Measurements from ENCODE around the gene PPA2.

DNA sequence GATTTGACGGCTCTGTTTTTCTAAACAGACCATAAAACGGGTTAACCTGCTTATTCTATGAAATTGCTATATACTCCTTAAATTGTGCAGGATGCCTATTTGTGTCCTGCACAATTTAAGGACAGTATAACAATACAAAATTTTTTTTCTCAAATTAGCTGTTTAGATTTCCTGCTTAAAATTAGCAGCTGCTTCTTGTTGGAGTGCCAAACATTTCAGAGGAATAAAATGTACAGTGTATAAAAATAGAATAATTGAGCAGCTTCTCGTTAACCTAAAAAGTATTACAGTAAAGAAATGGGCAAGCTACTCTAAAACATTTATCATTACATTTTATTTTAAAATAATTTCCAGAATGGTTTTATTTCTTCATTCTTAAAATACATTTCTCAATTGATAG, 100.5 kb downstream of the PPA2 start:
- TF ChIP-seq POLR2AphosphoS5 (IDR thresholded peaks at IDR 0.05; ENCODE audit: low read depth, low read length) (no peak), TCF7L2 (IDR thresholded peaks at IDR 0.05; ENCODE audit: low read depth, low read length) (no peak), SIN3A (IDR thresholded peaks at IDR 0.05; ENCODE audit: borderline replicate concordance, insufficient read depth, low read depth, low read length) (no peak)
- TF ChIP-seq, protein P1, sequence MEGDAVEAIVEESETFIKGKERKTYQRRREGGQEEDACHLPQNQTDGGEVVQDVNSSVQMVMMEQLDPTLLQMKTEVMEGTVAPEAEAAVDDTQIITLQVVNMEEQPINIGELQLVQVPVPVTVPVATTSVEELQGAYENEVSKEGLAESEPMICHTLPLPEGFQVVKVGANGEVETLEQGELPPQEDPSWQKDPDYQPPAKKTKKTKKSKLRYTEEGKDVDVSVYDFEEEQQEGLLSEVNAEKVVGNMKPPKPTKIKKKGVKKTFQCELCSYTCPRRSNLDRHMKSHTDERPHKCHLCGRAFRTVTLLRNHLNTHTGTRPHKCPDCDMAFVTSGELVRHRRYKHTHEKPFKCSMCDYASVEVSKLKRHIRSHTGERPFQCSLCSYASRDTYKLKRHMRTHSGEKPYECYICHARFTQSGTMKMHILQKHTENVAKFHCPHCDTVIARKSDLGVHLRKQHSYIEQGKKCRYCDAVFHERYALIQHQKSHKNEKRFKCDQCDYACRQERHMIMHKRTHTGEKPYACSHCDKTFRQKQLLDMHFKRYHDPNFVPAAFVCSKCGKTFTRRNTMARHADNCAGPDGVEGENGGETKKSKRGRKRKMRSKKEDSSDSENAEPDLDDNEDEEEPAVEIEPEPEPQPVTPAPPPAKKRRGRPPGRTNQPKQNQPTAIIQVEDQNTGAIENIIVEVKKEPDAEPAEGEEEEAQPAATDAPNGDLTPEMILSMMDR (IDR thresholded peaks at IDR 0.05): no peak
- TF ChIP-seq, protein P2, sequence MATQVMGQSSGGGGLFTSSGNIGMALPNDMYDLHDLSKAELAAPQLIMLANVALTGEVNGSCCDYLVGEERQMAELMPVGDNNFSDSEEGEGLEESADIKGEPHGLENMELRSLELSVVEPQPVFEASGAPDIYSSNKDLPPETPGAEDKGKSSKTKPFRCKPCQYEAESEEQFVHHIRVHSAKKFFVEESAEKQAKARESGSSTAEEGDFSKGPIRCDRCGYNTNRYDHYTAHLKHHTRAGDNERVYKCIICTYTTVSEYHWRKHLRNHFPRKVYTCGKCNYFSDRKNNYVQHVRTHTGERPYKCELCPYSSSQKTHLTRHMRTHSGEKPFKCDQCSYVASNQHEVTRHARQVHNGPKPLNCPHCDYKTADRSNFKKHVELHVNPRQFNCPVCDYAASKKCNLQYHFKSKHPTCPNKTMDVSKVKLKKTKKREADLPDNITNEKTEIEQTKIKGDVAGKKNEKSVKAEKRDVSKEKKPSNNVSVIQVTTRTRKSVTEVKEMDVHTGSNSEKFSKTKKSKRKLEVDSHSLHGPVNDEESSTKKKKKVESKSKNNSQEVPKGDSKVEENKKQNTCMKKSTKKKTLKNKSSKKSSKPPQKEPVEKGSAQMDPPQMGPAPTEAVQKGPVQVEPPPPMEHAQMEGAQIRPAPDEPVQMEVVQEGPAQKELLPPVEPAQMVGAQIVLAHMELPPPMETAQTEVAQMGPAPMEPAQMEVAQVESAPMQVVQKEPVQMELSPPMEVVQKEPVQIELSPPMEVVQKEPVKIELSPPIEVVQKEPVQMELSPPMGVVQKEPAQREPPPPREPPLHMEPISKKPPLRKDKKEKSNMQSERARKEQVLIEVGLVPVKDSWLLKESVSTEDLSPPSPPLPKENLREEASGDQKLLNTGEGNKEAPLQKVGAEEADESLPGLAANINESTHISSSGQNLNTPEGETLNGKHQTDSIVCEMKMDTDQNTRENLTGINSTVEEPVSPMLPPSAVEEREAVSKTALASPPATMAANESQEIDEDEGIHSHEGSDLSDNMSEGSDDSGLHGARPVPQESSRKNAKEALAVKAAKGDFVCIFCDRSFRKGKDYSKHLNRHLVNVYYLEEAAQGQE (IDR thresholded peaks at IDR 0.05; ENCODE audit: insufficient read depth in 1 of 2, low read depth in 2 of 2, low read length in 1 of 2): no peak
